ENCODE data around the gene DPY19L3.

DNA sequence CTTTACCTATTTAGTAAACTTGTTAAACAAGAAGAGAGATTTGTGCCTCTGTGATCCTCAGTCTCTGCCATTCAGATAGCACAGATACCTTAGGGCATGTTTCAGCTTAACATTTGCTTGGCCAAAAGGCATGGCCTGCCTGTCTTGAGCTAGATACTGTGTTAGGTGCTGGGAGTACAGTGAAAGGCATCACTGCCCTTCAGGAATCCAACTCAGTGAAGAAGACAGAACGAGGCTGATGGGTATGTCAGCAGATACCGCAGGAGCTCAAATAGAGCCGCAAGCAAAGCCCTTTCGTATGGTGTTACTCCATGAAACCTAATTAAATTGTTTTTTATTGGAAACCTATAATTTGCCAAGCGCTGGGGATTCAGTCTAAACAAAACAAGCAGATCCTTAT lies 47.2 kb upstream of the DPY19L3 start:
- TF ChIP-seq, protein P1, sequence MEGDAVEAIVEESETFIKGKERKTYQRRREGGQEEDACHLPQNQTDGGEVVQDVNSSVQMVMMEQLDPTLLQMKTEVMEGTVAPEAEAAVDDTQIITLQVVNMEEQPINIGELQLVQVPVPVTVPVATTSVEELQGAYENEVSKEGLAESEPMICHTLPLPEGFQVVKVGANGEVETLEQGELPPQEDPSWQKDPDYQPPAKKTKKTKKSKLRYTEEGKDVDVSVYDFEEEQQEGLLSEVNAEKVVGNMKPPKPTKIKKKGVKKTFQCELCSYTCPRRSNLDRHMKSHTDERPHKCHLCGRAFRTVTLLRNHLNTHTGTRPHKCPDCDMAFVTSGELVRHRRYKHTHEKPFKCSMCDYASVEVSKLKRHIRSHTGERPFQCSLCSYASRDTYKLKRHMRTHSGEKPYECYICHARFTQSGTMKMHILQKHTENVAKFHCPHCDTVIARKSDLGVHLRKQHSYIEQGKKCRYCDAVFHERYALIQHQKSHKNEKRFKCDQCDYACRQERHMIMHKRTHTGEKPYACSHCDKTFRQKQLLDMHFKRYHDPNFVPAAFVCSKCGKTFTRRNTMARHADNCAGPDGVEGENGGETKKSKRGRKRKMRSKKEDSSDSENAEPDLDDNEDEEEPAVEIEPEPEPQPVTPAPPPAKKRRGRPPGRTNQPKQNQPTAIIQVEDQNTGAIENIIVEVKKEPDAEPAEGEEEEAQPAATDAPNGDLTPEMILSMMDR (conservative IDR thresholded peaks at IDR 0.05 in 1 of 2, IDR thresholded peaks at IDR 0.05 in 1 of 2; ENCODE audit: low read depth in 1 of 2, low read length in 2 of 2) = no peak
- no peak for TF ChIP-seq EZH2 (IDR thresholded peaks at IDR 0.05; ENCODE audit: low read length, missing control alignments)

All from fibroblast of lung (primary cell).